HUES48 (cell line): ENCODE data around the gene TMEM156.
"Not testable (repeated sequence)": the region's sequence is repeated elsewhere in the genome, so short reads cannot be mapped to it uniquely, and the experiment has no call there.

Source experiments
- H3K27ac ChIP-seq: one replicate; pipeline ENCODE4 v1.7.0; 2013; ENCODE audit warnings: low read depth, low read length, inconsistent platforms
- H3K27me3 ChIP-seq: 2 replicates; pipeline ENCODE4 v1.6.1; 2013; ENCODE audit warnings: mild to moderate bottlenecking, low read length; ENCODE audit not compliant: control insufficient read depth, insufficient read depth
- H3K36me3 ChIP-seq: 2 replicates; pipeline ENCODE4 v1.6.1; 2013; ENCODE audit warnings: low read length; ENCODE audit not compliant: control insufficient read depth, insufficient read depth
- H3K4me1 ChIP-seq: 2 replicates; pipeline ENCODE4 v1.6.1; 2013; ENCODE audit warnings: mild to moderate bottlenecking, low read length; ENCODE audit not compliant: control insufficient read depth, insufficient read depth
- H3K4me3 ChIP-seq: 2 replicates; pipeline ENCODE4 v1.5.1; 2013; ENCODE audit warnings: mild to moderate bottlenecking, low read depth, low read length
- H3K9ac ChIP-seq: 2 replicates; pipeline ENCODE4 v1.6.1; 2013; ENCODE audit warnings: mild to moderate bottlenecking, low read depth, low read length, moderate library complexity
- H3K9me3 ChIP-seq: 2 replicates; pipeline ENCODE4 v1.6.1; 2013; ENCODE audit warnings: low read length; ENCODE audit not compliant: control insufficient read depth, insufficient read depth

The TMEM156 gene

DNA sequence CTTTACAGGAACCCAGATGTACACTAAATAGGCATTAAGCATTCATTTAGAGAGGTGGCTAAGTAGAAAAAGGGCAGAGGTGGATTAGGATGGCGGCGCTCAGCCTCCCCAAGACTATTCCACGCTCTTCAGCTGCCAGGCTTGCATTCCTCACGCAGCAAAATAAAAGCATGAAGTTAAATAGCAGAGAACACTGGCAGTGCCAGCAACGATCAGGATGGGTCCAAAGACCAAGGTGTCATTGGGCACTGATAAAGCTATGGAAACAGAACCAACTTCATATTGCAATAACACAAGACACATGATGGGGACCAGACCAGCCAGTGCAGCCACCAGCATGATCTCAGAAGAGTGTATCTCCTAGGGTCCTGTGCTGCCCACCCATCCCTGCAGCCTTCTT lies 42.0 kb downstream of the TMEM156 start:
- Histone ChIP-seq H3K9me3 (no peaks in the 10 kb centered on the region), H3K27me3 (no peaks in the 10 kb centered on the region), H3K36me3 (no peaks in the 10 kb centered on the region), H3K9ac (no peak overlapping the region), H3K4me1 (peaks cover 14% of the 10 kb centered on the region; the same call in 1 of the 2 replicates), H3K4me3 (no peak overlapping the region), H3K27ac (no peak overlapping the region)

DNA sequence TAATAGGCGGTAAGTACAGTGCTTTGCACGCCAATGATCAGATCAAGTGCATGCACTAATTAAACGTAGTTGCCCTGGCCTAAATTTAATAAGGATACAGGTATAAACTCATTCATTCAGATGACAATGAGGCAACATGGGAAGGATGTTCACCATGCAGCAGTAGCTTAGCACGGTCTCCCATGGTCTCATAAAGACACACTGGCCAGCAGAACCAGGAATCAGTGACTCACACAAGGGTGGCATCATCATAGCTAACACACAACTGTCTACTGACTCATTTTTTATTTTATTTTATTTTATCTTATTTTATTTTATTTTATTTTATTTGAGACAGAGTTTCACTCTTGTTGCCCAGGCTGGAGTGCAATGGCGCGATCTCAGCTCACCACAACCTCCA lies 42.7 kb downstream of the TMEM156 start:
- H3K9me3 ChIP-seq: no peaks in the 10 kb centered on the region
- no peak overlapping the region for H3K4me3 ChIP-seq
- H3K27me3 ChIP-seq: no peaks in the 10 kb centered on the region
- H3K4me1 ChIP-seq: peaks cover 16% of the 10 kb centered on the region; the same call in 1 of the 2 replicates
- no peak overlapping the region for H3K9ac ChIP-seq
- H3K36me3 ChIP-seq: no peaks in the 10 kb centered on the region
- no peak overlapping the region for H3K27ac ChIP-seq

DNA sequence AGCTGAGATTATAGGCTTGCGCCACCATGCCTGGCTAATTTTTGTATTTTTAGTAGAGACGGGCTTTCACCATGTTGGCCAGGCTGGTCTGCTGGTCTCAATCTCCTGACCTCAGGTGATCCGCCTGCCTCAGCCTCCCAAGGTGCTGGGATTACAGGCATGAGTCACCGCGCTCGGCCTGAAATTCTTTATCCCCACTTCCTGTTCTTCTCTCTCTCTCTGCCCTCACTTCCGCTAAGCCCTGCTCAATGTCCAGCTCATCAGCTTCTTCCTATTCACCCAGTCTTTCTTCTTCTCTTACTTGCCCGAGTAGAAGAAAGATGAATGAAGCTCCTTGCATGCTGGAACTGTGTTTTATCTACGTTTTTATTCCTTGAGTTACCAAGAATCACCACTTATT lies 43.9 kb downstream of the TMEM156 start:
- H3K27me3 ChIP-seq, H3K9ac ChIP-seq, H3K9me3 ChIP-seq, H3K4me3 ChIP-seq, H3K27ac ChIP-seq, H3K36me3 ChIP-seq: not testable (repeated sequence)
- H3K4me1 ChIP-seq: peaks cover 16% of the 10 kb centered on the region; the same call in 1 of the 2 replicates

DNA sequence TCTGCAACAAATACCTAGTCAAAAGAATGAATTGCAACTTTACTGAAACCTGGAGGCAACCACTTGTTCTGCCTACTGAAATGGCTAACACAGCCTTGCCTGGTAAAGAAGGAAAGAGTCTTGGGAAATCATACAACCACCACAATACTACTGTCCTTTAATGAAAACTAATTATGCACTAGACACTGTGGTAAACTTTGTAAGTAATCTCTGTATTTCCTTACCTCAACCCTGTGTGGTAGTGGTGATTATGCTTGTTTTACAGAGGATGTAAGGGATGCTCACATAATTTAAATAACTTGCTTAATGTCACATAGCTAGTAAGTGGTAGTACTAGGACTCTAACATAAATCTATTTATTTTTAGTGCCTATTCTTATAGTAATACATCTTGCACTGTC lies 44.7 kb downstream of the TMEM156 start:
- Histone ChIP-seq H3K9me3 (no peaks in the 10 kb centered on the region), H3K36me3 (no peaks in the 10 kb centered on the region), H3K4me1 (peaks cover 16% of the 10 kb centered on the region), H3K27me3 (no peaks in the 10 kb centered on the region), H3K4me3 (no peak overlapping the region), H3K9ac (no peak overlapping the region), H3K27ac (no peak overlapping the region)

DNA sequence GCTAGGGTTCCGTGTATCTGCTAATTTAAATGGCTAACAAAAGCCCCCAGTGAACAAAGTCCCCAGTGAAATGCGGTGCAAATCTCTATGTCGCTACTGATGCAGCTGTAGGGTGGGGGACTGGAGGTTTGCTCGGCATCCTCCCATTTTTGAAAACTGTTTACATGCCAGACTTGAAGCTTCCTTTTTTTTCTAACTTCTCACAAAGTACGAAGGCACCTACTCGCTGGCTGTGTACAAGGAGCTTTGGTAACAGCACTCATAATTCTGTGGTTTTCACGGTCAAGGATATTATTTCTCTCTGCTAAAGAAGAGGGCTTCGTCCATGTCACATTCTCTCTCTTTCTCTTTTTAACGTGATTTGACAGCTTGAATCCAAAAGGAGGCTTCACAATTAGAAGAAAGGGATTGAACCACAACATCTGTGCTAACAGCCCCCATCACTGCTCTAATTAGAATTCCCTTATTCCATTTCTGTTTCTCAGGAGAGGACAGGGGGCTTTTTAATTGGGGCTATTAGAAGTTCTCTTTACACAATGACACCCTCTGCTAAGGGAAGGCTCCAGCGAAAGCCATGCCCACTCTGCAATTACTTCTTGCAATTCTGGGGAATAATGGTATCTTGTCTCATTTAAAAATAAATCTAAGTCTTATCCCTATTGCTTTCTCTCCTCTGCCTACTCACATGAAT lies 46.7 kb downstream of the TMEM156 start:
- H3K9me3 ChIP-seq: no peaks in the 10 kb centered on the region
- no peak overlapping the region for H3K4me3 ChIP-seq
- no peak overlapping the region for H3K9ac ChIP-seq
- no peak overlapping the region for H3K27ac ChIP-seq
- H3K27me3 ChIP-seq: no peaks in the 10 kb centered on the region
- H3K36me3 ChIP-seq: no peaks in the 10 kb centered on the region
- H3K4me1 ChIP-seq: peaks cover 16% of the 10 kb centered on the region

DNA sequence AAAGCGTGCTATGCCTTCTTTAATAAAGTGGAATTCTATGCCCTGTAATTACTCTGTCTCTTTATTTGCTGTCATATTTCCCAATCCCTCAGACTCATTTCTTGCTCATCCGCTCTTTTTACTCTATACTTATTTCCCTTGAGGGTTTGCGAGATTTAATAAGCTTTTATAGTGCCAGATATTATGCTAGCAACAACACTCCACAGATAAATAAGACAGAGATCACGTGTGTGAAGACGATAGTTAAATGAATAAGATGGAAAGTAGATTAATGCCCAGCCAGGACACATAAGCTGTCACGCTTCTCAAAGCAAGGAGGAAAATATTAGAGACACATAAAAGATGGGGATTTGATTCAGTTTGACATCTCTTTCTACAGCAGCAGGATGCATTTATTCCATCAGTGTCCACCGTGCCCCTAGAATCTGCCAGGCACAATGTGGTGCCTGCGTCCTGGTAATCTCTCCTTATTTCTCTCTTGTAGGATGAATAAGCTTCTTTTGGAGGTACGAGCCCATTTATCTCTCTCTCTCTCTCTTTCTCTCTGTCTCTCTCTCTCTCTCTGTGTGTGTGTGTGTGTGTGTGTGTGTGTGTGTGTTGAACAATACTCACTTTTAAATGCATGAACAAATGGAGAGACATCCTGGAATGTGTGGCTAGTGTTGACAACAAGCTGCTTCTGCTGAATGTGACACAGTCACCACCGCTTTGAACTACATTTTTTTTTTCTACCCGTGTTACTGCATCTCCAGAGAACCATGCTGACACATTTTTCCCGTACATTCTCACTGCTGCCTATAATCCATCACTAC lies 48.2 kb downstream of the TMEM156 start:
- no peaks in the 10 kb centered on the region for H3K9me3 ChIP-seq
- no peak overlapping the region for H3K27ac ChIP-seq
- H3K36me3 ChIP-seq: no peaks in the 10 kb centered on the region
- no peaks in the 10 kb centered on the region for H3K27me3 ChIP-seq
- no peak overlapping the region for H3K4me3 ChIP-seq
- H3K9ac ChIP-seq: no peak overlapping the region
- peaks cover 16% of the 10 kb centered on the region for H3K4me1 ChIP-seq

DNA sequence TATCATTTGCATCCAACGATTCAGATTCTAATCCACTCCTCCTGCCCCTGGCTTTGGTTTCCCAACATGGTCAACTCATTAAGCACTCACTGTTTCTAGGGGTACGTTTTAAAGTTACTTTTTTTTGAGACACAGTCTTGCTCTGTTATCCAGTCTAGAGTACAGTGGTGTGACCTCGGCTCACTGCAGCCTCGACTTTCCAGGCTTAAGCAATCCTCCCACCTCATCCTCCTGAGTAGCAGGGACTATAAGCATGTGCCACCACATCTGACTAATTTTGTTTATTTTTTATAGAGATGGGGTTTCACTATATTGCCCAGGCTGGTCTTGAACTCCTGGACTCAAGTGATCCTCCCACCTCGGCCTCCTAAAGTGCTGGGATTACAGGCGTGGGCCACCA lies 48.9 kb downstream of the TMEM156 start:
- peaks cover 14% of the 10 kb centered on the region for H3K4me1 ChIP-seq
- no peak overlapping the region for H3K27ac ChIP-seq
- no peaks in the 10 kb centered on the region for H3K36me3 ChIP-seq
- H3K9ac ChIP-seq: no peak overlapping the region
- H3K4me3 ChIP-seq: no peak overlapping the region
- no peaks in the 10 kb centered on the region for H3K9me3 ChIP-seq
- H3K27me3 ChIP-seq: no peaks in the 10 kb centered on the region

DNA sequence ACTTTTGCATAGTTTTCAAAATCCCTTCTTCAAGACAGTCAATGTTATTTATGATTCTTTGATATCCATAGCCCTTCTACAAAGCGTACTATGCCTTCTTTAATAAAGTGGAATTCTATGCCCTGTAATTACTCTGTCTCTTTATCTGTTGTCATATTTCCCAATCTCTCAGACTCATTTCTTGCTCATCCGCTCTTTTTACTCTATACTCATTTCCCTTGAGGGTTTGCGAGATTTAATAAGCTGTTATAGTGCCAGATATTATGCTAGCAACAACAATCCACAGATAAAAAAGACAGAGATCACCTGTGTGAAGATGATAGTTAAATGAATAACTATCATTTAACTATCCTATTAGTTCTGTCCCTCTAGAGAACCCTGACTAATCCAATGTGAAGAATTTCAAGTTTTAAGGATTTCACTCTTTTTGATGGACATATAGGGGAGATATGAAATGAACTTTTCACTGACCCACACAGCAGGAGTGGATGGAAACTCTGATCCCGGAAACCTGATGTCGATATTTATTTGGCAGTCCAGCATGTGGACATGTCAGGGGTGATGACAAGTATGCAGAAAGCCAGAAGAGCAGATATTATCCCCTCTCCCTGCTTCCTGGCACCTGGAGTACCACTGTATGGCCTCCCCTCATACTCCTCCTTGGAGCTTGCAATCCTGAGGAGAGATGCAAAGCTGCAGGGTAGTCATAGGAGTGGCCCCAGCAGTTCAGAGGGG lies 49.7 kb downstream of the TMEM156 start:
- H3K9me3 ChIP-seq: no peaks in the 10 kb centered on the region
- H3K9ac ChIP-seq: no peak overlapping the region
- H3K4me3 ChIP-seq: no peak overlapping the region
- H3K27me3 ChIP-seq: no peaks in the 10 kb centered on the region
- no peak overlapping the region for H3K27ac ChIP-seq
- H3K36me3 ChIP-seq: no peaks in the 10 kb centered on the region
- peaks cover 14% of the 10 kb centered on the region for H3K4me1 ChIP-seq

DNA sequence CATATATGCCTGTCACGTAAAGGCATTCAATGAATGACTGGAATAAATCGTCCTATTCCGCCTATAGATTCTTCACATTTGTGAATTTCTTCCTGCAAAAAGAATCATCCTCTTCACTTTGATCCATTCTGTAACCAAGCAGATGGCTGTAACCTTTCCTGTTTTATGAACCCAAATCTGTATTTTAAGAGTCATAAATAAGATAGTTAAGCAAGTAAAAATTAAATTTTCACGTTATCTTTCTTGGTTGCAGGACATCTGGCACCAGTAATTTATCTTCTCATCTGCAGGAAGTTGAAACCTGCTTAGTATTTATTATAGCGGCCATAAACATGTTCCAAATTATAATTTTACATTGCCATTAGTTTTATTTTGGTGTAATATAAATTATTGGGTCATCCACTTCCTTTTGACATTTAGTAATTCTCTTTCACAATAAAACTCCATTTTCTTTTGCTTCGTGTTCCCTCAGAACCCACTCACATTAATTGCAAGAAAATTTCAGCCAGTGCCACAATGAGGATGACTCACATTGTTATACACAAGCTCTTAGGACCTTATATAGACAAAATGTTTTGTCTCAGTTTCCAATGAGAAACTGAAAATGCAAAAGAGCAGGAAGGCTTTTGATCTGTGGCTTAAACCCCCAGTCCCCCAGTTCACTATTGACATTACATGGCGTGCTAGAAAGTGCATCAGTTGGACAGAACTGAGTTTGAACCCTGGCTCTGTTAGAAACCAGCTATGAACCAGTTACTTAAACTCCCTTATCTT lies 51.1 kb downstream of the TMEM156 start:
- Histone ChIP-seq H3K4me3 (no peak overlapping the region), H3K9ac (no peak overlapping the region), H3K27me3 (no peaks in the 10 kb centered on the region), H3K4me1 (peaks cover 10% of the 10 kb centered on the region), H3K9me3 (no peaks in the 10 kb centered on the region), H3K36me3 (no peaks in the 10 kb centered on the region), H3K27ac (no peak overlapping the region)

DNA sequence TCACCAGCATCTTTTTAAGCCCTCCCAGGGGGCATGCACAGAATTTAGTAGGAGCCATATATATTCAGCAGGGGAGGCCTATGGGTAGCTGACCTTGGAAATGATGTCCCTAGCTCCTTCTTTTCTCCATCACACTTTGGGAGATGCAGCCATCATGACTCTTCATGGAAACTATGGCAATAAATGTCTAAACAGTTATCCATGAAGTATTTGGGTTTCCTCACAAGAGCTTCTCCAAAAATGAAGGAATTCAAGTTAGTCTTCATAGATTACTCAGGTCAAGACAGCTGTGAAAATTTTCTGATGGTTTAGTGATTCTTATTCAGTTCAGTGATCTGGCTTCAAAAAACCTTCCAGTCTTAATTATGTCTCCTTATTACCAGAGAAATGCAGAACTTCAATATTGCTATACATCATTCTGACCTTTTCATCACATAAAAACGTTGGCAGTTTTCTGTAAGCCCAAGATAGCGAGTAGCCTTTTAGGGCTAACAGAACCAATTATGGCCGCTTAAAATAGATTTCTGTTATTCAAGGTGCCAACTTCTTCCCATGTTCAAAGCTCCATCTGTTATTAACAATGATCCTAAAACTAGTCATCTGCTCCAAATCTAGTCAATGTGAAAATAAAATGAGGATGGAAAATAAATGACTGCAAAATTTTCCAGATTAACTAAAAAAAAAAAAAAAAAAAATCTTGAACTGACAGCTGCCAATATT lies 52.5 kb downstream of the TMEM156 start:
- Histone ChIP-seq H3K4me3 (no peak overlapping the region), H3K4me1 (no peaks in the 10 kb centered on the region; the same call in 1 of the 2 replicates), H3K9ac (no peak overlapping the region), H3K27ac (no peak overlapping the region), H3K27me3 (no peaks in the 10 kb centered on the region), H3K9me3 (no peaks in the 10 kb centered on the region), H3K36me3 (no peaks in the 10 kb centered on the region)
